Subcutaneous adipose tissue (tissue), 4 donors: ENCODE data around the gene THPO. TPM values are rescaled to one million over a fixed set of nuclear protein-coding genes. Genes with fewer than 3 reads are reported as not detected.

Experiments used
- CTCF ChIP-seq: fragments of 450-650 bp; IDR thresholded peaks from one replicate; pipeline ENCODE4 v1.5.1; 2016; ENCODE audit warnings: low read depth, mild to moderate bottlenecking, control low read depth, antibody characterized with exemption, moderate library complexity
- total RNA-seq, 4 donors: library from RNA; depleted of rRNA; stranded (reverse); fragments of >200 nt; gene quantifications; one replicate each; pipeline ENCODE4 v1.1.0, GENCODE V29; 2016

The THPO gene
- total RNA-seq, 4 donors from 2014 or later, result 0.44 to 0.68 (median 0.57) TPM; not detected in 1

GRCh38 chr3:184378651-184379357, 797 bp upstream of the THPO start:
- TF ChIP-seq CTCF, result no peak

- no peak for TF ChIP-seq CTCF
Measured at GRCh38 chr3:184377374-184377773, 633 bp downstream of the THPO start.

GRCh38 chr3:184375747-184376461, 2.1 kb downstream of the THPO start:
- no peak for TF ChIP-seq CTCF

- no peak for TF ChIP-seq CTCF
Measured at GRCh38 chr3:184373422-184373821, 4.6 kb downstream of the THPO start.

GRCh38 chr3:184372911-184373310, 5.1 kb downstream of the THPO start:
- no peak for TF ChIP-seq CTCF

GRCh38 chr3:184372296-184372821, 5.6 kb downstream of the THPO start:
- no peak for TF ChIP-seq CTCF

- no peak for TF ChIP-seq CTCF
Measured at GRCh38 chr3:184371570-184372018, 6.4 kb downstream of the THPO start.
